A549 treated with Hydrocortisone at 1 μM for 4 hours (cell line): ENCODE results near the gene IL6ST. TPM values are rescaled to one million over a fixed set of nuclear protein-coding genes. Genes with fewer than 3 reads are reported as not detected.

Source experiments
- total RNA-seq: library from RNA; stranded (reverse); fragments of 200-300 nt; extraction: Qiagen RNA extraction; gene quantifications from 5 replicates; pipeline ENCODE4 v1.2.3, GENCODE V29; 2022

The IL6ST gene
- 36.6 to 101 TPM (median 65.3 TPM) in 5 replicates for total RNA-seq

GRCh38 chr5:55994495-55994997 is at the start of gene IL6ST:
TSS of gene IL6ST (minus strand) at chr5:55994963. CDS start at chr5:55976278, 18,685 bp downstream.

Other genes starting within 250 kb of the IL6ST start
- 1.2 to 1.7 TPM (median 1.3 TPM) in 5 replicates for gene IL31RA, start 143.6 kb downstream of the IL6ST start, total RNA-seq
- not detected in 5 replicates for gene ANKRD55, start 238.4 kb upstream of the IL6ST start, total RNA-seq